Forelimb muscle (tissue), 1 donor: ENCODE results near the gene CDC7. TPM values are rescaled to one million over a fixed set of nuclear protein-coding genes. Genes with fewer than 3 reads are reported as not detected.
"Not testable (repeated sequence)": the region's sequence is repeated elsewhere in the genome, so short reads cannot be mapped to it uniquely, and the experiment has no call there.

Experiments used
- DNase-seq: peaks from one replicate; pipeline ENCODE4 v3.0.0-alpha.2; 2013; ENCODE audit warnings: low read depth
- polyA plus RNA-seq: library from polyadenylated mRNA; unstranded; fragments of 120-200 nt; gene quantifications from one replicate; pipeline ENCODE4 v1.2.1, GENCODE V29; 2013; ENCODE audit not compliant: insufficient read length

The CDC7 gene
- polyA plus RNA-seq = 6.7 TPM

GRCh38 chr1:91500756-91501522 lies at the start of gene CDC7:
TSS of gene CDC7 (plus strand) at chr1:91500851. CDS start at chr1:91501717, 866 bp downstream.
- peak; percentile 77 for DNase-seq

- no peak for DNase-seq
Measured at GRCh38 chr1:91454136-91454535, 46.5 kb upstream of the CDC7 start.

DNA sequence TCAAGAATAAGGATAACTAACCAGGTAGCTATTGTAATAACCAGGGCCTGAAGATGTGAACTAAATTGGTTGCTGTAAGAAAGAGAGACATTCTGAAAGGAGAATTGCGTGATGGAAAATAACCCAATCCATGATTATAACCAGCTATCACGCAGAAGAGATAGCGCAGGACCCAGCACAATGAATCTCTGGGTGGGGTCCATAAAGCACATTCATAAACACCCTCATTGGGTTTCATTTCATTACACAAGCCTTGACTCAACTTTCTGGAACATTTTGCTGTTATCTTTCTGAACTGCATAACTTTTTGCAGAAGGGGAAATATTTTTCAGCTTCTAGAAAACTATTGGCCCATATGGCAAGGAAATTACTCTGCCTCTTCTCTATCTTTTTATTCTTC lies 45.3 kb upstream of the CDC7 start:
- no peak for DNase-seq

- DNase-seq = no peak
Measured at GRCh38 chr1:91455896-91456295, 44.8 kb upstream of the CDC7 start.

GRCh38 chr1:91465350-91465749 lies 35.3 kb upstream of the CDC7 start:
- not testable (repeated sequence) for DNase-seq

DNA sequence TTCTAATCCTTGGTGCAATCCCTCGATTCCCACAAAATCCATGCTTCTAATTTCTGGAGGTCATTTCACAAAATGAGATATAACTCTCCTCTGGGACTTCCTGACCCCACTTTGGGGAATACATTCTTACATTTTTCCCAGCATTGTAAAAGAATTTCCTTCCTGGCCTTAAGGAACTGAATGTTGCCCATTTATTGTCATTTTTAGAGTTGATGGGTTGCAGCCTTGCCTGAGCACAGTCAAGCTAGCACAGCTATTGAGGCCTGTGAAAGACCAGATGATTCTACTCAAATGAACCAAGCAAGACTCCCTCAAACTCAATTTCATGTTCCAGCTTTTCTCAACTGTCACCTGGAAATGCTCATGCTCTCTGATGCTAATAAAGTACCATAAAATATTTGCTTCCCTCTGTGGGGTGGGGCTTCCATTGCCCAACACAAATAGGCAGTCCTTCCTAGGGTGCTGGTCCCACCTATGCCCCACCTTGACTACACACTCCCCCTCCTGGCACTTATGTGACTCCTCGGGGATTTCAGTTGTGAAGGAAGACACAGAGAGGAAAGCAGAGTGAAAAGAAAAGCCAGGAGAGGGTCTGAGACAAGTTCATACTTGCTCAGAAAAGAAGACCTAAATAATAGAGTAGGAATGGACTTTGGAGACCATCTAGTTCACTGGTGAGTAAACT lies 24.0 kb upstream of the CDC7 start:
- DNase-seq = no peak

GRCh38 chr1:91487469-91487868 lies 13.2 kb upstream of the CDC7 start:
- no peak for DNase-seq

DNA sequence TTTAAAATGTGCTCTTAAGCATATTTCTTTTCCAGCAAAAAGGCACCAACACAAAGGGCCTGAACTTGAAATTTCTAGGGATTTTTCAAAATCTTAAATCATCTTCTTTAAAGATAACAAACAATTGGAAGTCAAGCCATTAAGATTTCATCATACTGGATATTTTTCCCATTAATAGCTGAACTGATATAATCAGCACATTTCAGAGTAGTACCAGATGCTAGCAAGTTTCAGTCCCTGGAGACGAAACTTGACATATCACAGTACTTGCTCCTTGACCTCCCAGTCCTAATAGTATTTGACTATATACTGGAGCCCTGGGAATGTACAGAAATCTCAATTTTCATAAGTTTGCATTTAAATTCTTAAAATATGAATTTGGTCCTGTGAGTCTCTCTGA lies 10.2 kb upstream of the CDC7 start:
- DNase-seq = no peak

GRCh38 chr1:91498035-91498434 lies 2.6 kb upstream of the CDC7 start:
- DNase-seq = no peak

- DNase-seq = no peak
Measured at GRCh38 chr1:91498498-91499245, 2.0 kb upstream of the CDC7 start.

GRCh38 chr1:91499346-91499745 lies 1.3 kb upstream of the CDC7 start:
- DNase-seq = no peak

- no peak for DNase-seq
Measured at GRCh38 chr1:91499904-91500755, 521 bp upstream of the CDC7 start.

DNA sequence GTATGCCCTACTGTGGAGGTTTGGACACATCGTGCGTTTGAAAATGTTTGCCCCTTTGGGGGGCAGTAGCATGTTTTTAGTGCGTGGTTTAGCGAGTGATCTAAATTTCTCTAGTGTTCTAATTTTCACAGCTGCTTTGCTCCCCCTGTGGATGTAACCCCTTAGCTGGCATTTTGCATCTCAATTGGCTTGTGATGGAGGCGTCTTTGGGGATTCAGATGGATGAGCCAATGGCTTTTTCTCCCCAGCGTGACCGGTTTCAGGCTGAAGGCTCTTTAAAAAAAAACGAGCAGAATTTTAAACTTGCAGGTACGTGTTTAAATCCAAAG lies 836 bp downstream of the CDC7 start:
- DNase-seq = no peak

- DNase-seq = no peak
Measured at GRCh38 chr1:91501971-91502671, 1.5 kb downstream of the CDC7 start.

DNA sequence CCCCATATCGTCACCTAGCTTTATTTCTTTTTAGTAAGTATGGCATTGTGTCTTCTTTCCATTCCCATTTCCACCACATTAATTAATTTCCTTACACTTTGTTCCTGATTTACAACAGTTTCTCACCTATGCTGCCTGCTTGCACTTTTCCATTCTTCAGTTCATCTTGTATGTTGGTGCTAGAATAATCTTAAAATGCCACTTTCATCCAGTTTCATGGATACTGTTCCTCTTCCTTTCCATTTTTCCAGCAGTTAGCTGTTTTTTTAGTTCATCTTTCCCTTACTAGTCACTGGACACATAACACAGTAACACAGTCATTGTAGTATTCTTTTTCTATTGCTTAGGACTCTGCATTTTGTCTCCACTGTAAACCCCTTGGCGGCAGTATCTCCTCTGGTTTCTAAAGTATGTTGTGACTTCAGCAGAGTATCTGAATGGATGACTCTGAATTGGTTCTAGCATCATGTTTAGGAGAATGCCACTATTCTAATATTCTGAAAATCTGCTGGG lies 2.1 kb downstream of the CDC7 start:
- no peak for DNase-seq

DNA sequence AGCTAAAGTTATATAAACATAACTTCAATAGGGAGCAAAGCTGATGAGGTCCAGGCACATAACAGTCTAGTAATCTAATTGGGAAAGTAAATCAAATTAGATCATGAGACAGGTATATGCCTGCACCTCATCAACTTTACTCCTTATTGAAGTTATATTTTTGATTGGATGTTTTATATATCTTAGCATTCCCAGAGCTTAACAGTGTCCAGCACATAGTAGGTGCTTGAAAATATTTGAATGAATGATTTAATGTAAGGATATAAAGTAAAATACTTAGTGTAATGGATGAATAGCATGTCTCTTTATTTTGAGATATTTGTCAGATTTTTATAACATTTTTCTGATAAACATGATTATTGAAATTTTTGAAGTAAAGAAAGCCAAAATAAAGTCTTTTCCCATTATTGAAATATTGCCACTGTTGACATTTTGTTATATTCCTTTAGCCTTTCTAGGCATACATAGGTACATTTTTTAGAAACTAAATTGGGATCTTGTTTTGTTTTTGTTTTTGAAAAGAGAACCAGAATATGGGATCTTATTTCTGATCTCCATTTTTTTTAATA lies 2.8 kb downstream of the CDC7 start:
- no peak for DNase-seq

- DNase-seq = no peak
Measured at GRCh38 chr1:91503975-91504530, 3.4 kb downstream of the CDC7 start.

DNA sequence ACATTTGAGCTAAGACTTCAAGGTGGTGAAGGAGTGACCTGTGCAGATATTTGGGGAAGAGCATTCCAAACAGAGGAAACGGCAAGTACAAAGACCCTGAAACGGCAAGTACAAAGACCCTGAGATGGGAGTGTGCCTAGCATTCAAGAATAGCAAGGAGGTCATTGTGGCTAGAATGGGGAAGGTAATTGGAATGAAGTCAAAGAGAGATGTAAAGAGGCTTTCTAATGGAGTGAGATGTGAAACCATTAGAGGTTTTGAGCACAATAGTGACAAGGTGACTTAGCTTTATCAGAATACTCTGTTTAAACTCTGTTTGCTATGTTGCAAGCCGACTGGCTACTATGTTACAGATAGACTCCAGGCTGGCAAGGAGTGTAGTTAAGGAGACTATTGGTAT lies 4.4 kb downstream of the CDC7 start:
- DNase-seq = no peak

GRCh38 chr1:91506071-91506470 lies 5.4 kb downstream of the CDC7 start:
- DNase-seq = no peak

DNA sequence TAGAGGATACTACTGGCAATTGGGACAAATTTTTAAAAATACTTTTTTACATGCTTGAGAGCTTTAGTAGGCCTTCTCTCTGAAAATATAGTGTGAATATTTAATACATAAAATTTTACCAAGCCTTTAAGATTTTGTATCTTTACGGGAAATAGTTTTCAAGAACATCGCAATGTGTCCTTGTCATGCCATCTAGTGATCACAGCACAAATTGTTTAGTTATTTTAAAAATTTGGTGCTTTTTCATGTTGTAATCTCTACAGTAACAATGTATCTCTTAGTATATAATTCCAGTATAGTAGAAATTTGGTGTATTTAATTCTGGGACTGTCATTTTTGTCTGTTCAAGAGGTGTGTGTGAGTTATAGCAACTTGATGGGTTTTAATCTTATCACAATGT lies 6.7 kb downstream of the CDC7 start:
- DNase-seq = no peak
